ENCODE measurements around the gene KRT80.
A peak's percentile ranks its signal among the peaks of the same experiment; 100 is the strongest.

KRT80 gene

DNA sequence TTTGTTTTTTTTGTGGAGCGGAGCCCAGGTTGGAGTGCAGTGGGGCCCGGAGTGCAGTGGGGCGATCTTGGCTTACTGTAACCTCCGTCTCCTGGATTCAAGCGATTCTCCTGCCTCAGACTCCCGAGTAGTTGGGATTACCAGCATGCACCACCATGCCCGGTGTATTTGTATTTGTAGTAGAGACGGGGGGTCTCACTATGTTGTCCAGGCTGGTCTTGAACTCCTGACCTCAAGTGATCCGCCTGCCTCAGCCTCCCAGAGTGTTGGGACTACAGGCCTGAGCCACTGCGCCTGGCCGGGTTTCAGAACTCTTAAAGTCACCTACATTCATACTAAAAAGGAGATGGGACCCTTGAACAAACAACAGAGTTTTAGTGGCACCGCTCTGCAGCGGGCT, 52.7 kb downstream of the KRT80 start:
- no peaks in the 10 kb centered on the region for H3K79me2 ChIP-seq (ENCODE audit: insufficient read depth, low read depth)
- H3K4me3 ChIP-seq (IDR thresholded peaks at IDR 0.05; ENCODE audit: insufficient read depth, low read depth, low read length) = no peak overlapping the region
- H3K27ac ChIP-seq = no peak overlapping the region
- H3K36me3 ChIP-seq (ENCODE audit: insufficient read depth) = no peaks in the 10 kb centered on the region
- H3K4me2 ChIP-seq = no peak overlapping the region
- H3K9ac ChIP-seq = no peak overlapping the region
- peak overlapping the region; percentile 59; the same call in 1 of the 2 replicates for H2AFZ ChIP-seq (ENCODE audit: low read depth)
- TF ChIP-seq CTCF (conservative IDR thresholded peaks at IDR 0.05; ENCODE audit: low read depth, low read length) = no peak
- peaks cover 4% of the 10 kb centered on the region for H3K4me1 ChIP-seq (ENCODE audit: low read depth, poor library complexity, severe bottlenecking)
- H4K20me1 ChIP-seq (ENCODE audit: insufficient read depth) = no peaks in the 10 kb centered on the region
- peaks cover 22% of the 10 kb centered on the region for H3K27me3 ChIP-seq (ENCODE audit: insufficient read depth, low read depth)

GRCh38 chr12:52137746-52138145, 54.1 kb downstream of the KRT80 start:
- peaks cover 28% of the 10 kb centered on the region for H3K27me3 ChIP-seq (ENCODE audit: insufficient read depth, low read depth)
- no peaks in the 10 kb centered on the region for H3K79me2 ChIP-seq (ENCODE audit: insufficient read depth, low read depth)
- no peak overlapping the region for H3K4me3 ChIP-seq (IDR thresholded peaks at IDR 0.05; ENCODE audit: insufficient read depth, low read depth, low read length)
- no peak overlapping the region for H3K9ac ChIP-seq
- no peaks in the 10 kb centered on the region for H3K36me3 ChIP-seq (ENCODE audit: insufficient read depth)
- peaks cover 4% of the 10 kb centered on the region for H3K4me1 ChIP-seq (ENCODE audit: low read depth, poor library complexity, severe bottlenecking)
- no peak overlapping the region for H3K4me2 ChIP-seq
- no peaks in the 10 kb centered on the region for H4K20me1 ChIP-seq (ENCODE audit: insufficient read depth)
- no peak overlapping the region for H2AFZ ChIP-seq (ENCODE audit: low read depth)
- H3K27ac ChIP-seq = no peak overlapping the region
- no peak for TF ChIP-seq CTCF (conservative IDR thresholded peaks at IDR 0.05; ENCODE audit: low read depth, low read length)

- no peak overlapping the region for H3K4me3 ChIP-seq (IDR thresholded peaks at IDR 0.05; ENCODE audit: insufficient read depth, low read depth, low read length)
- no peak overlapping the region for H3K27ac ChIP-seq
- no peaks in the 10 kb centered on the region for H3K4me1 ChIP-seq (ENCODE audit: low read depth, poor library complexity, severe bottlenecking)
- H3K9ac ChIP-seq = no peak overlapping the region
- H3K4me2 ChIP-seq = no peak overlapping the region
- H3K36me3 ChIP-seq (ENCODE audit: insufficient read depth) = no peaks in the 10 kb centered on the region
- H3K27me3 ChIP-seq (ENCODE audit: insufficient read depth, low read depth) = peaks cover 26% of the 10 kb centered on the region
- H4K20me1 ChIP-seq (ENCODE audit: insufficient read depth) = no peaks in the 10 kb centered on the region
- no peaks in the 10 kb centered on the region for H3K79me2 ChIP-seq (ENCODE audit: insufficient read depth, low read depth)
- H2AFZ ChIP-seq (ENCODE audit: low read depth) = no peak overlapping the region
- no peak for TF ChIP-seq CTCF (conservative IDR thresholded peaks at IDR 0.05; ENCODE audit: low read depth, low read length)
Measured at GRCh38 chr12:52132754-52133161, 59.1 kb downstream of the KRT80 start.

GRCh38 chr12:52130711-52131110, 61.1 kb downstream of the KRT80 start:
- Histone ChIP-seq H3K4me3 (IDR thresholded peaks at IDR 0.05; ENCODE audit: insufficient read depth, low read depth, low read length) (no peak overlapping the region), H2AFZ (ENCODE audit: low read depth) (no peak overlapping the region), H3K27me3 (ENCODE audit: insufficient read depth, low read depth) (peaks cover 17% of the 10 kb centered on the region), H3K27ac (no peak overlapping the region), H3K4me1 (ENCODE audit: low read depth, poor library complexity, severe bottlenecking) (no peaks in the 10 kb centered on the region), H3K4me2 (no peak overlapping the region), H3K36me3 (ENCODE audit: insufficient read depth) (no peaks in the 10 kb centered on the region), H3K9ac (no peak overlapping the region), H4K20me1 (ENCODE audit: insufficient read depth) (no peaks in the 10 kb centered on the region), H3K79me2 (ENCODE audit: insufficient read depth, low read depth) (no peaks in the 10 kb centered on the region)
- no peak for TF ChIP-seq CTCF (conservative IDR thresholded peaks at IDR 0.05; ENCODE audit: low read depth, low read length)

All from KMS-11 (cell line).